Dedifferentiated amniotic fluid mesenchymal stem cell (primary cell): ENCODE measurements around the gene DYRK2.

ENCODE experiments used
- DNase-seq: peaks from one replicate; pipeline ENCODE4 v3.0.0-alpha.2; 2016; ENCODE audit errors: extremely low spot score

DYRK2 gene

GRCh38 chr12:67704071-67704470 lies 55.5 kb downstream of the DYRK2 start:
- DNase-seq = no peak

- peak; percentile 31 for DNase-seq
Measured at GRCh38 chr12:67705394-67706370, 57.1 kb downstream of the DYRK2 start.

- no peak for DNase-seq
Measured at GRCh38 chr12:67709367-67709954, 60.9 kb downstream of the DYRK2 start.

GRCh38 chr12:67710582-67710981 lies 62.0 kb downstream of the DYRK2 start:
- no peak for DNase-seq

GRCh38 chr12:67712011-67712410 lies 63.5 kb downstream of the DYRK2 start:
- no peak for DNase-seq

- no peak for DNase-seq
Measured at GRCh38 chr12:67714648-67715047, 66.1 kb downstream of the DYRK2 start.
